ENCODE results near the gene OCSTAMP. TPM values are rescaled to one million over a fixed set of nuclear protein-coding genes. Genes with fewer than 3 reads are reported as not detected.

The OCSTAMP gene
- total RNA-seq, 4 donors from 2014 or later: not detected

- Histone ChIP-seq H3K4me3 (no peak overlapping the region), H3K9me3 (peaks cover 0 to 32% (median 31%) of the 10 kb centered on the region in 3 donors), H3K27ac (no peak overlapping the region), H3K36me3 (no peaks in the 10 kb centered on the region), H3K4me1 (no peaks in the 10 kb centered on the region), H3K27me3 (no peaks in the 10 kb centered on the region)
- 84 to 86% methylated on average over 6 of the region's 6 CpGs for WGBS, 2 donors
- intact Hi-C loops (cut with DNase I): no loop called here
- DNase-seq: no peak
- TF ChIP-seq POLR2A (IDR thresholded peaks at IDR 0.05): no peak
- TF ChIP-seq, protein P1, sequence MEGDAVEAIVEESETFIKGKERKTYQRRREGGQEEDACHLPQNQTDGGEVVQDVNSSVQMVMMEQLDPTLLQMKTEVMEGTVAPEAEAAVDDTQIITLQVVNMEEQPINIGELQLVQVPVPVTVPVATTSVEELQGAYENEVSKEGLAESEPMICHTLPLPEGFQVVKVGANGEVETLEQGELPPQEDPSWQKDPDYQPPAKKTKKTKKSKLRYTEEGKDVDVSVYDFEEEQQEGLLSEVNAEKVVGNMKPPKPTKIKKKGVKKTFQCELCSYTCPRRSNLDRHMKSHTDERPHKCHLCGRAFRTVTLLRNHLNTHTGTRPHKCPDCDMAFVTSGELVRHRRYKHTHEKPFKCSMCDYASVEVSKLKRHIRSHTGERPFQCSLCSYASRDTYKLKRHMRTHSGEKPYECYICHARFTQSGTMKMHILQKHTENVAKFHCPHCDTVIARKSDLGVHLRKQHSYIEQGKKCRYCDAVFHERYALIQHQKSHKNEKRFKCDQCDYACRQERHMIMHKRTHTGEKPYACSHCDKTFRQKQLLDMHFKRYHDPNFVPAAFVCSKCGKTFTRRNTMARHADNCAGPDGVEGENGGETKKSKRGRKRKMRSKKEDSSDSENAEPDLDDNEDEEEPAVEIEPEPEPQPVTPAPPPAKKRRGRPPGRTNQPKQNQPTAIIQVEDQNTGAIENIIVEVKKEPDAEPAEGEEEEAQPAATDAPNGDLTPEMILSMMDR (IDR thresholded peaks at IDR 0.05): no peak
Measured at GRCh38 chr20:46501961-46502360, 48.5 kb downstream of the OCSTAMP start.

DNA sequence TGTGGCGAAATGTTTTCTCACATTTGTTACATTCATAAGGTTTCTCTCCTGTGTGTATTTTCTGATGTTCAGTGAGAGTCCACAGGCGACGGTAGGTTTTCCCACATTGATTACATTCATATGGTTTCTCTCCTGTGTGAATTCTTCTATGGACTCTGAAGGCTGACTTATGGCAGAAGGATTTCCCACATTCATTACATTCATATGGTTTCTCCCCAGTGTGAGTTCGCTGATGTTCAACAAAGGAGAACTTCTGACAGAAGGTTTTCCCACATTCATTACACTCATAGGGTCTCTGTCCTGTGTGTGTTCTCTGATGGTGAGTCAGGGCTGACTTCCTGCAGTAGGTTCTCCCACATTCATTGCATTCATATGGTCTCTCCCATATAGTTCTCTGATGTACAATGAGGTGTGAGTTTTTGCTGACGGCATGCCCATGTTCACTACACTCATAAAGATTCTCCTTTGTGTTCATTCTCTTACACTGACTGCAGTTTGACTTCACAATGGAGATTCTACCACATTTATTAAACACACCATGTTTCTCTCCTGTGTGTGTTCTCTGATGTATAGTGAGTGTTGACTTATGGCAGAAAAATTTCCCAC lies 49.0 kb downstream of the OCSTAMP start:
- DNase-seq: no peak
- H3K9me3 ChIP-seq: peaks cover 0 to 32% (median 31%) of the 10 kb centered on the region in 3 donors

GRCh38 chr20:46494077-46494476 lies 56.4 kb downstream of the OCSTAMP start:
- H3K36me3 ChIP-seq: no peaks in the 10 kb centered on the region
- 54 to 68% methylated on average over 4 of the region's 4 CpGs for WGBS, 2 donors
- intact Hi-C loops (cut with DNase I): no loop called here

More for the DNA sequence above, 49.0 kb downstream of the OCSTAMP start:
- Histone ChIP-seq H3K4me1 (no peaks in the 10 kb centered on the region), H3K36me3 (no peaks in the 10 kb centered on the region), H3K27ac (no peak overlapping the region), H3K27me3 (no peaks in the 10 kb centered on the region), H3K4me3 (no peak overlapping the region)
- 85 to 95% methylated on average over 5 of the region's 5 CpGs for WGBS, 2 donors
- intact Hi-C loops (cut with DNase I): no loop called here
- no peak for TF ChIP-seq POLR2A (IDR thresholded peaks at IDR 0.05)
- TF ChIP-seq, protein P1 (IDR thresholded peaks at IDR 0.05): no peak

GRCh38 chr20:46491354-46491753 lies 59.1 kb downstream of the OCSTAMP start:
- TF ChIP-seq, protein P1 (IDR thresholded peaks at IDR 0.05): no peak
- no peak for TF ChIP-seq POLR2A (IDR thresholded peaks at IDR 0.05)
- intact Hi-C loops (cut with DNase I): no loop called here
- Histone ChIP-seq H3K27me3 (peaks cover 0 to 44% (median 0%) of the 10 kb centered on the region in 4 donors), H3K4me1 (no peaks in the 10 kb centered on the region), H3K27ac (no peak overlapping the region), H3K4me3 (no peak overlapping the region), H3K36me3 (no peaks in the 10 kb centered on the region), H3K9me3 (no peaks in the 10 kb centered on the region)
- DNase-seq: no peak
- WGBS, 2 donors: 74 to 82% methylated on average over 8 of the region's 8 CpGs

More at GRCh38 chr20:46494077-46494476, 56.4 kb downstream of the OCSTAMP start:
- no peak for TF ChIP-seq POLR2A (IDR thresholded peaks at IDR 0.05)
- TF ChIP-seq, protein P1 (IDR thresholded peaks at IDR 0.05): no peak
- H3K27ac ChIP-seq: no peak overlapping the region
- no peaks in the 10 kb centered on the region for H3K9me3 ChIP-seq
- H3K4me3 ChIP-seq: no peak overlapping the region
- H3K27me3 ChIP-seq: peaks cover 0 to 26% (median 0%) of the 10 kb centered on the region in 4 donors
- H3K4me1 ChIP-seq: no peaks in the 10 kb centered on the region
- DNase-seq: no peak

Other genes starting within 250 kb of the OCSTAMP start
- 1 to 10 TPM in 2 of 4 donors, under 1 TPM in 2; 0.11 to 2.3 (median 0.76) TPM for gene CDH22, start 242.2 kb downstream of the OCSTAMP start, total RNA-seq
- gene ELMO2, start 144.0 kb downstream of the OCSTAMP start, total RNA-seq: 10 to 100 TPM; 27.5 to 38.0 (median 37.0) TPM
- gene ZNF334, start 37.1 kb downstream of the OCSTAMP start, total RNA-seq: 1 to 10 TPM in 2 of 4 donors, under 1 TPM in 2; 0.27 to 1.1 (median 0.90) TPM
- gene SLC13A3, start 100.8 kb upstream of the OCSTAMP start, total RNA-seq: 1 to 10 TPM in 2 of 4 donors, under 1 TPM in 2; 0.34 to 1.5 (median 1.0) TPM
- 10 to 100 TPM; 14.3 to 20.2 (median 17.1) TPM for gene TP53RK, start 138.8 kb upstream of the OCSTAMP start, total RNA-seq
- gene SLC2A10, start 159.0 kb upstream of the OCSTAMP start, total RNA-seq: 1 to 10 TPM; 3.1 to 6.7 (median 5.4) TPM

Data from esophagus squamous epithelium (tissue), 5 donors.